HepG2 (cell line): ENCODE measurements around the gene STAG3. TPM values are rescaled to one million over a fixed set of nuclear protein-coding genes. Genes with fewer than 3 reads are reported as not detected.

Experiments
- ATM ChIP-seq: fragments of 450-650 bp; IDR thresholded peaks from 2 replicates; pipeline ENCODE4 v1.7.1; 2017; ENCODE audit warnings: mild to moderate bottlenecking, borderline replicate concordance
- ETS1 ChIP-seq: sonication (generic); formaldehyde crosslinking; IDR thresholded peaks from 2 replicates; pipeline ENCODE4 v1.4.0; 2020; ENCODE audit warnings: missing genetic modification reagents
- FOXA3 ChIP-seq: IDR thresholded peaks from 2 replicates; pipeline ENCODE4 v1.6.1; 2016; ENCODE audit warnings: missing genetic modification reagents, missing compliant biosample characterization
- GATAD1 ChIP-seq: IDR thresholded peaks from 2 replicates; pipeline ENCODE4 v1.6.1; 2016; ENCODE audit warnings: missing genetic modification reagents, missing compliant biosample characterization
- HDAC1 ChIP-seq: sonication (generic); formaldehyde crosslinking; IDR thresholded peaks from 2 replicates; pipeline ENCODE4 v1.5.1; 2020; ENCODE audit warnings: mild to moderate bottlenecking, missing genetic modification reagents
- KDM5B ChIP-seq: sonication (generic); formaldehyde crosslinking; IDR thresholded peaks from 2 replicates; pipeline ENCODE4 v1.4.0; 2020; ENCODE audit warnings: missing genetic modification reagents, mild to moderate bottlenecking, borderline replicate concordance
- NR2F1 ChIP-seq, 2 experiments: fragments of 450-650 bp in 1 of 2; formaldehyde crosslinking in 1 of 2; IDR thresholded peaks; 2 replicates each; pipeline versions ENCODE4 v1.5.0 to v1.6.1; 2016 to 2020; ENCODE audit warnings: mild to moderate bottlenecking in 1 of 2, missing compliant biosample characterization in 1 of 2, missing genetic modification reagents in 1 of 2, moderate library complexity in 1 of 2
- RARA ChIP-seq: IDR thresholded peaks from 2 replicates; pipeline ENCODE4 v1.6.1; 2016; ENCODE audit warnings: missing genetic modification reagents, missing compliant biosample characterization
- RBM22 ChIP-seq: fragments of 200-400 bp; formaldehyde crosslinking; optimal IDR thresholded peaks from 2 replicates; pipeline ENCODE3; 2017; ENCODE audit warnings: mild to moderate bottlenecking, low read length, moderate library complexity
- TAF1 ChIP-seq: sonication (generic); formaldehyde crosslinking; IDR thresholded peaks from 2 replicates; pipeline ENCODE4 v1.4.0; 2020; ENCODE audit warnings: missing genetic modification reagents
- THYN1 ChIP-seq: sonication (generic); formaldehyde crosslinking; IDR thresholded peaks from 2 replicates; pipeline ENCODE4 v1.8.1; 2023; ENCODE audit warnings: low read depth, mild to moderate bottlenecking, moderate library complexity, missing genetic modification reagents, borderline replicate concordance
- TRAFD1 ChIP-seq: sonication (generic); formaldehyde crosslinking; IDR thresholded peaks from 2 replicates; pipeline ENCODE4 v1.5.1; 2020; ENCODE audit warnings: missing genetic modification reagents, mild to moderate bottlenecking, borderline replicate concordance
- ZBTB1 ChIP-seq: sonication (generic); formaldehyde crosslinking; IDR thresholded peaks from 2 replicates; pipeline ENCODE4 v1.4.0; 2020; ENCODE audit warnings: missing genetic modification reagents, borderline replicate concordance
- ZBTB26 ChIP-seq: IDR thresholded peaks from 2 replicates; pipeline ENCODE4 v1.6.1; 2016; ENCODE audit warnings: missing compliant biosample characterization, missing genetic modification reagents, borderline replicate concordance
- ZNF260 ChIP-seq: sonication (generic); formaldehyde crosslinking; IDR thresholded peaks from 2 replicates; pipeline ENCODE4 v1.4.0; 2020; ENCODE audit warnings: missing genetic modification reagents, low read depth, mild to moderate bottlenecking, borderline replicate concordance
- ZNF274 ChIP-seq: sonication (generic); formaldehyde crosslinking; IDR thresholded peaks from 2 replicates; pipeline ENCODE4 v1.5.1; 2020; ENCODE audit warnings: mild to moderate bottlenecking, missing genetic modification reagents
- ZNF280B ChIP-seq: sonication (generic); formaldehyde crosslinking; IDR thresholded peaks from 2 replicates; pipeline ENCODE4 v1.5.0; 2020; ENCODE audit warnings: missing genetic modification reagents, mild to moderate bottlenecking, borderline replicate concordance
- ZNF512B ChIP-seq: sonication (generic); formaldehyde crosslinking; IDR thresholded peaks from 2 replicates; pipeline ENCODE4 v1.5.1; 2020; ENCODE audit warnings: missing genetic modification reagents, mild to moderate bottlenecking, borderline replicate concordance
- ZNF629 ChIP-seq: sonication (generic); formaldehyde crosslinking; conservative IDR thresholded peaks from 2 replicates; pipeline ENCODE4 v1.5.0; 2020; ENCODE audit warnings: missing genetic modification reagents
- polyA plus RNA-seq, 8 experiments: library from polyadenylated mRNA; depleted of rRNA in 3 of 8; stranded (reverse) in 7 of 8; unstranded in 1 of 8; fragments of >200 nt; fragmentation: Illumina TruSeq in 4 of 8; extraction: Trizol in 4 of 8; gene quantifications; 2 replicates each; pipeline versions ENCODE4 v1.2.1 to v1.2.3, GENCODE V29; 2011 to 2016; ENCODE audit warnings: low read depth in 4 of 8, missing spikeins in 1 of 8, mixed read lengths in 1 of 8; ENCODE audit not compliant: insufficient read depth in 1 of 8
- total RNA-seq, 5 experiments: library from RNA; depleted of rRNA; stranded (reverse); fragments of >200 nt; fragmentation: Illumina TruSeq; extraction: Trizol; gene quantifications; 2 replicates each; pipeline ENCODE4 v1.2.3, GENCODE V29; 2016; ENCODE audit warnings: low read depth in 1 of 5

The STAG3 gene
- total and polyA plus RNA-seq, 2 of the 13 experiments (the other 11 are each of a cell fraction or from before 2014, with no cell fraction given) = 0.09 to 0.33 TPM

- TF ChIP-seq ZNF512B (CRISPR knock-in tag) (no peak), ZNF274 (no peak), FOXA3 (peak; percentile 40), ZNF260 (no peak), RARA (CRISPR knock-in tag) (peak; percentile 89), ATM (no peak), KDM5B (CRISPR knock-in tag) (peak; percentile 32; the same call in 1 of the 2 replicates), ZBTB1 (CRISPR knock-in tag) (no peak), ZBTB26 (CRISPR knock-in tag) (no peak), TRAFD1 (CRISPR knock-in tag) (no peak), TAF1 (0 out of 2 replicates have a peak, but pooled peaks have one; percentile 19), RBM22 (peak; percentile 56), NR2F1 (CRISPR knock-in tag; IDR thresholded peaks at IDR 0.05) (peak; percentile 86 to 96), ETS1 (0 out of 2 replicates have a peak, but pooled peaks have one; percentile 42), GATAD1 (CRISPR knock-in tag) (peak; percentile 43; the same call in 1 of the 2 replicates), ZNF280B (CRISPR knock-in tag) (no peak), THYN1 (CRISPR knock-in tag) (no peak), ZNF629 (CRISPR knock-in tag) (no peak), HDAC1 (CRISPR knock-in tag) (no peak; the same call in 1 of the 2 replicates)
Observed at GRCh38 chr7:100157334-100158228, 20.1 kb upstream of the STAG3 start (continued).
